Measurements from ENCODE around the gene GSTT4.

DNA sequence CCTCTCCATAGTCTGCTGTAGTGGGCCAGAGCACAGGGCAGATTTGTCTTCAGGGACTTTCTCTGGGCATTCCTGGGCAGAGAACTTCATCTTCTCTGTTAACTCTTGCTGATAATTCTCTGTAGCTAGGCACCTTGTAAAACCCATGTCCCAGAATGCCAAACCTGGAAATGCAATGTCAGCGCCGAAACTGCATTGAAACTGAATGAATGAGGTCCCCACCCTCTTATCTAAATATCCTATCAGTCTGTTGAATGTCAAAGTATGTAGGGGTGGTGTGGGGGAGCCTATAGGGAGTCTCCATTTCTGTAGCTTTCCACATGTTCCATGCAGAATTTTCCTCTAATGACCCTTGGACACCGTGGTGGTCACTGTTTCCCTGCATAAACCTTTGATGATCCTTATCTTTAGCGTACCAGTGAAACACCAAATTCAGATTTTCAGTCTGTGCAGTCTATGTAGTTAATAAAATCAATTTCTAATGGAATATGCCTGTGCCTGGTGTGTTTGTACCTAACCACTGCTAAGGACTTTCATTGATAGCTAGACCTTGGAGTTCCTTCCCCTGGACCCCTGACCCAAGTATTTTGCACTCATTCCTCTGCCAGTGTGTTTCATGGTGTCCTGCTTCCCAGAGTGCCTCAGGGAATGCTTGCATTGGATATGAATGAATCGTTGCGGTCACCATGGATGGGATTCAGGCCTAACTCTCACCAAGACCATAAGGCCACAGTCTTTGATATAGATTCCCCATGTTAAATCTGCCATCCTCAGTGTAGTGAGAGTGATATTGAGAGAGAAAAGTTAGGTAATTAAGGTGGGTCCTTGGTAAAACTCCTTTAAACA is 3.4 kb upstream of the GSTT4 start:
- TF ChIP-seq, protein P1, sequence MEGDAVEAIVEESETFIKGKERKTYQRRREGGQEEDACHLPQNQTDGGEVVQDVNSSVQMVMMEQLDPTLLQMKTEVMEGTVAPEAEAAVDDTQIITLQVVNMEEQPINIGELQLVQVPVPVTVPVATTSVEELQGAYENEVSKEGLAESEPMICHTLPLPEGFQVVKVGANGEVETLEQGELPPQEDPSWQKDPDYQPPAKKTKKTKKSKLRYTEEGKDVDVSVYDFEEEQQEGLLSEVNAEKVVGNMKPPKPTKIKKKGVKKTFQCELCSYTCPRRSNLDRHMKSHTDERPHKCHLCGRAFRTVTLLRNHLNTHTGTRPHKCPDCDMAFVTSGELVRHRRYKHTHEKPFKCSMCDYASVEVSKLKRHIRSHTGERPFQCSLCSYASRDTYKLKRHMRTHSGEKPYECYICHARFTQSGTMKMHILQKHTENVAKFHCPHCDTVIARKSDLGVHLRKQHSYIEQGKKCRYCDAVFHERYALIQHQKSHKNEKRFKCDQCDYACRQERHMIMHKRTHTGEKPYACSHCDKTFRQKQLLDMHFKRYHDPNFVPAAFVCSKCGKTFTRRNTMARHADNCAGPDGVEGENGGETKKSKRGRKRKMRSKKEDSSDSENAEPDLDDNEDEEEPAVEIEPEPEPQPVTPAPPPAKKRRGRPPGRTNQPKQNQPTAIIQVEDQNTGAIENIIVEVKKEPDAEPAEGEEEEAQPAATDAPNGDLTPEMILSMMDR (conservative IDR thresholded peaks at IDR 0.05): no peak
- no peak for TF ChIP-seq ZFX (IDR thresholded peaks at IDR 0.05)
